HepG2 (cell line): Measurements from ENCODE around the gene ZNF674. TPM values are rescaled to one million over a fixed set of nuclear protein-coding genes. Genes with fewer than 3 reads are reported as not detected.

ENCODE experiments used
- ATAC-seq: fragments of 200-7000 bp; cut with Tn5 transposase; 3 replicates; pipeline ENCODE4 v1.9.1; 2020; ENCODE audit warnings: mild to moderate bottlenecking, moderate library complexity
- BruUV-seq: library from RNA; stranded (reverse); fragments of 400-500 nt; replicated peaks from 2 replicates; lab custom pipeline; 2021; lab: Mats Ljungman, UMichigan
- CTCF ChIA-PET: fragments of 300-600 bp; formaldehyde crosslinking; extraction: SDS; loops from one replicate; lab custom pipeline; 2021; ENCODE audit warnings: low total read pairs, inconsistent platforms, low intra/inter-chr PET ratio; lab: Yijun Ruan, JAX
- POLR2A ChIA-PET: fragments of 350-600 bp; sonication (Branson Sonifier 250); formaldehyde crosslinking; loops from one replicate; lab custom pipeline; 2020; ENCODE audit warnings: antibody characterized with exemption, inconsistent platforms; lab: Yijun Ruan, JAX
- DNase-seq: peaks from one replicate; pipeline ENCODE4 v3.0.0-alpha.2; 2015; ENCODE audit warnings: low spot score
- FAIRE-seq: peaks from 3 replicates; lab custom pipeline; 2011; peaks lifted over from hg19 to GRCh38; lab: Jason Lieb, UNC
- H2AFZ ChIP-seq: one replicate; pipeline ENCODE4 v1.6.1; 2011; ENCODE audit warnings: low read length, inconsistent platforms
- H3K27ac ChIP-seq: fragments of 300-600 bp; 3 replicates; pipeline ENCODE4 v1.8.0; 2011; ENCODE audit warnings: mixed run types, mild to moderate bottlenecking, mixed read lengths, low read length, inconsistent platforms; ENCODE audit not compliant: insufficient read depth; ENCODE audit errors: extremely low read length
- H3K27me3 ChIP-seq, 2 experiments: fragments of 200-600 bp in 1 of 2; 2 replicates in 1 of 2; 3 replicates in 1 of 2; pipeline versions ENCODE4 v1.6.0 to v1.8.0; 2011; ENCODE audit warnings: low read length in 2 of 2, mild to moderate bottlenecking in 2 of 2, moderate library complexity in 2 of 2, inconsistent platforms in 1 of 2; ENCODE audit not compliant: insufficient read depth in 2 of 2, control insufficient read depth in 1 of 2
- H3K36me3 ChIP-seq, 2 experiments: fragments of 200-600 bp in 1 of 2; replicated peaks in 1 of 2; 2 replicates in 1 of 2; 3 replicates in 1 of 2; pipeline versions ENCODE4 v1.5.1 to v1.8.0; 2011; ENCODE audit warnings: low read length in 2 of 2, inconsistent platforms in 1 of 2; ENCODE audit not compliant: insufficient read depth in 2 of 2, control insufficient read depth in 1 of 2
- H3K4me1 ChIP-seq: 2 replicates; pipeline ENCODE4 v1.5.1; 2012; ENCODE audit warnings: low read length, inconsistent platforms; ENCODE audit not compliant: insufficient read depth
- H3K4me2 ChIP-seq: 2 replicates; pipeline ENCODE4 v1.6.0; 2011; ENCODE audit warnings: low read depth, low read length, inconsistent platforms
- H3K4me3 ChIP-seq, 3 experiments: fragments of 200-600 bp in 1 of 3; sonication (generic), shearing (Covaris generic) in 1 of 3; replicated peaks in 1 of 3; 2 replicates each; pipeline ENCODE4 v1.5.1; 2011 to 2016; ENCODE audit warnings: low read length in 3 of 3, inconsistent platforms in 2 of 3, low read depth in 2 of 3, mild to moderate bottlenecking in 2 of 3, control low read depth in 1 of 3, mixed read lengths in 1 of 3; ENCODE audit not compliant: insufficient read depth in 1 of 3
- H3K79me2 ChIP-seq: one replicate; pipeline ENCODE4 v1.6.1; 2011; ENCODE audit warnings: low read length, inconsistent platforms; ENCODE audit not compliant: insufficient read depth
- H3K9ac ChIP-seq: 2 replicates; pipeline ENCODE4 v1.6.0; 2011; ENCODE audit warnings: mild to moderate bottlenecking, low read depth, low read length, inconsistent platforms; ENCODE audit not compliant: insufficient read depth
- H3K9me3 ChIP-seq: 2 replicates; pipeline ENCODE4 v1.5.1; 2012; ENCODE audit warnings: mild to moderate bottlenecking, low read length
- H4K20me1 ChIP-seq: 2 replicates; pipeline ENCODE4 v1.6.0; 2011; ENCODE audit warnings: inconsistent platforms, mild to moderate bottlenecking, low read length, moderate library complexity; ENCODE audit not compliant: insufficient read depth
- JDP2 ChIP-seq: sonication (generic); formaldehyde crosslinking; IDR thresholded peaks from 2 replicates; pipeline ENCODE4 v1.8.1; 2022; ENCODE audit warnings: missing genetic modification reagents, borderline replicate concordance
- KAT8 ChIP-seq: IDR thresholded peaks from 2 replicates; pipeline ENCODE4 v1.6.1; 2016; ENCODE audit warnings: missing genetic modification reagents, missing compliant biosample characterization
- NFIC ChIP-seq: IDR thresholded peaks from 2 replicates; pipeline ENCODE4 v1.6.1; 2012; ENCODE audit warnings: mild to moderate bottlenecking, low read length, inconsistent platforms
- PCBP1 ChIP-seq: fragments of 200-400 bp; formaldehyde crosslinking; IDR thresholded peaks from 2 replicates; pipeline ENCODE4 v1.6.1; 2017; ENCODE audit warnings: mild to moderate bottlenecking, low read depth, low read length, borderline replicate concordance
- SOX6 ChIP-seq, 2 experiments: fragments of 450-650 bp in 1 of 2; sonication (generic) in 1 of 2; formaldehyde crosslinking in 1 of 2; IDR thresholded peaks; 2 replicates each; pipeline versions ENCODE4 v1.4.0 to v1.6.1; 2017 to 2020; ENCODE audit warnings: antibody characterized with exemption in 1 of 2, mild to moderate bottlenecking in 1 of 2, missing genetic modification reagents in 1 of 2
- STAT5B ChIP-seq: sonication (generic); formaldehyde crosslinking; IDR thresholded peaks from 2 replicates; pipeline ENCODE4 v1.4.0; 2020; ENCODE audit warnings: missing genetic modification reagents
- ZNF3 ChIP-seq: IDR thresholded peaks from 2 replicates; pipeline ENCODE4 v1.7.0; 2017; ENCODE audit warnings: inconsistent platforms
- ZSCAN20 ChIP-seq: sonication (generic); formaldehyde crosslinking; IDR thresholded peaks from 2 replicates; pipeline ENCODE4 v1.4.0; 2020; ENCODE audit warnings: missing genetic modification reagents, mild to moderate bottlenecking, borderline replicate concordance
- WGBS: methylation state at CpG from one replicate; pipeline ENCODE4 v1.1.6; 2017; ENCODE audit warnings: low lambda C conversion rate; 5-methylcytosine and 5-hydroxymethylcytosine counted together
- in situ Hi-C: cut with HindIII; loops from 2 replicates; pipeline ENCODE4 v1.10.0; 2017; ENCODE audit warnings: low pct_unique_long_range_greater_than_20kb; ENCODE audit not compliant: extremely low pct_ligation_motif_present
- intact Hi-C: fragments of 100-400 bp; cut with micrococcal nuclease; formaldehyde crosslinking; loops from one replicate; pipeline ENCODE4 v1.10.0; 2022; ENCODE audit not compliant: unreplicated experiment
- polyA plus RNA-seq, 8 experiments: library from polyadenylated mRNA; depleted of rRNA in 3 of 8; stranded (reverse) in 7 of 8; unstranded in 1 of 8; fragments of >200 nt; fragmentation: Illumina TruSeq in 4 of 8; extraction: Trizol in 4 of 8; gene quantifications; 2 replicates each; pipeline versions ENCODE4 v1.2.1 to v1.2.3, GENCODE V29; 2011 to 2016; ENCODE audit warnings: low read depth in 4 of 8, missing spikeins in 1 of 8, mixed read lengths in 1 of 8; ENCODE audit not compliant: insufficient read depth in 1 of 8
- total RNA-seq, 5 experiments: library from RNA; depleted of rRNA; stranded (reverse); fragments of >200 nt; fragmentation: Illumina TruSeq; extraction: Trizol; gene quantifications; 2 replicates each; pipeline ENCODE4 v1.2.3, GENCODE V29; 2016; ENCODE audit warnings: low read depth in 1 of 5
- TF ChIP-seq, protein P1 (sequence below): sonication (generic); formaldehyde crosslinking; IDR thresholded peaks from 2 replicates; pipeline ENCODE4 v1.4.0; 2020; ENCODE audit warnings: mild to moderate bottlenecking, missing genetic modification reagents
- TF ChIP-seq, protein P2 (sequence below): sonication (generic); formaldehyde crosslinking; IDR thresholded peaks from 2 replicates; pipeline ENCODE4 v1.4.0; 2020; ENCODE audit warnings: missing genetic modification reagents, borderline replicate concordance
- TF ChIP-seq, protein P3 (sequence below): sonication (generic); formaldehyde crosslinking; IDR thresholded peaks from 2 replicates; pipeline ENCODE4 v1.4.0; 2020; ENCODE audit warnings: mild to moderate bottlenecking, missing genetic modification reagents
- TF ChIP-seq, protein P4 (sequence below): sonication (generic); formaldehyde crosslinking; IDR thresholded peaks from 2 replicates; pipeline ENCODE4 v1.5.1; 2020; ENCODE audit warnings: missing genetic modification reagents, mild to moderate bottlenecking, borderline replicate concordance
- TF ChIP-seq, protein P5 (sequence below): IDR thresholded peaks from 2 replicates; pipeline ENCODE4 v1.6.1; 2016; ENCODE audit warnings: missing compliant biosample characterization, missing genetic modification reagents, borderline replicate concordance

The ZNF674 gene
- total and polyA plus RNA-seq, 2 of the 13 experiments (the other 11 are each of a cell fraction or from before 2014, with no cell fraction given), result 2.9 to 3.5 TPM

DNA sequence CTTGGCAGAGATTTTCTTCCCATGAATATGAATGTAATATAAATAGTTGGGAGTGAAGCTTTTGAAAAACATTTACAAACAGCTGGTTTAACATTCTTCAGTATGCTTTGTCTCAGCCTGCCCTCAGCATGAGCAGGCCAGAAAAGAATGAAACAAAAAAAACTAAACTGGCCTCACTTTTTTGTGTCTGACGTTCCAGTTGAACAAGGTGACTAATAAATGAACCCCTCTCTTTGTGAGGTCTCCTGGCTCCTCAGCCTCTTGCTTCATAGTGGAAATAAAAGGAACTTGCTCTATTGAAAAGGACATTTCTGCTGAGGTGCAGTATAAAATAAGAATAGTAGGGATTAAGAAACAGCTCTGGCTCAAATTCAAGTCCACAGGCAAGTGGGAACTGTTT, 37.7 kb upstream of the ZNF674 start:
- Histone ChIP-seq H3K79me2 (peaks cover 8% of the 10 kb centered on the region), H4K20me1 (no peaks in the 10 kb centered on the region), H3K27me3 (no peaks in the 10 kb centered on the region), H2AFZ (no peak overlapping the region), H3K9ac (no peak overlapping the region), H3K4me1 (peaks cover 23% of the 10 kb centered on the region), H3K9me3 (no peaks in the 10 kb centered on the region), H3K27ac (no peak overlapping the region), H3K4me2 (no peak overlapping the region), H3K36me3 (peaks cover 0 to 3% of the 10 kb centered on the region in 2 experiments; a peak in 1 of 5 replicates), H3K4me3 (no peak overlapping the region)
- CTCF ChIA-PET, result no interaction called here
- intact Hi-C loops (no loop called here), in situ Hi-C loops (no loop called here)
- POLR2A ChIA-PET, result no interaction called here
- FAIRE-seq, result no peak
- no peak for ATAC-seq
- DNase-seq, result no peak
- WGBS, result 81% methylated on average over 1 of the region's 1 CpG
- no TSS peak for BruUV-seq
- TF ChIP-seq, protein P1, sequence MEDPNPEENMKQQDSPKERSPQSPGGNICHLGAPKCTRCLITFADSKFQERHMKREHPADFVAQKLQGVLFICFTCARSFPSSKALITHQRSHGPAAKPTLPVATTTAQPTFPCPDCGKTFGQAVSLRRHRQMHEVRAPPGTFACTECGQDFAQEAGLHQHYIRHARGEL, result no peak
- TF ChIP-seq STAT5B (CRISPR knock-in tag) (no peak), NFIC (no peak), JDP2 (CRISPR knock-in tag) (no peak), KAT8 (CRISPR knock-in tag) (no peak), PCBP1 (no peak), ZNF3 (CRISPR knock-in tag) (no peak), ZSCAN20 (CRISPR knock-in tag) (no peak), SOX6 (IDR thresholded peaks at IDR 0.05) (no peak), SOX6 (CRISPR knock-in tag; IDR thresholded peaks at IDR 0.05) (no peak)
- TF ChIP-seq, protein P2, sequence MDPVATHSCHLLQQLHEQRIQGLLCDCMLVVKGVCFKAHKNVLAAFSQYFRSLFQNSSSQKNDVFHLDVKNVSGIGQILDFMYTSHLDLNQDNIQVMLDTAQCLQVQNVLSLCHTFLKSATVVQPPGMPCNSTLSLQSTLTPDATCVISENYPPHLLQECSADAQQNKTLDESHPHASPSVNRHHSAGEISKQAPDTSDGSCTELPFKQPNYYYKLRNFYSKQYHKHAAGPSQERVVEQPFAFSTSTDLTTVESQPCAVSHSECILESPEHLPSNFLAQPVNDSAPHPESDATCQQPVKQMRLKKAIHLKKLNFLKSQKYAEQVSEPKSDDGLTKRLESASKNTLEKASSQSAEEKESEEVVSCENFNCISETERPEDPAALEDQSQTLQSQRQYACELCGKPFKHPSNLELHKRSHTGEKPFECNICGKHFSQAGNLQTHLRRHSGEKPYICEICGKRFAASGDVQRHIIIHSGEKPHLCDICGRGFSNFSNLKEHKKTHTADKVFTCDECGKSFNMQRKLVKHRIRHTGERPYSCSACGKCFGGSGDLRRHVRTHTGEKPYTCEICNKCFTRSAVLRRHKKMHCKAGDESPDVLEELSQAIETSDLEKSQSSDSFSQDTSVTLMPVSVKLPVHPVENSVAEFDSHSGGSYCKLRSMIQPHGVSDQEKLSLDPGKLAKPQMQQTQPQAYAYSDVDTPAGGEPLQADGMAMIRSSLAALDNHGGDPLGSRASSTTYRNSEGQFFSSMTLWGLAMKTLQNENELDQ (CRISPR knock-in tag), result no peak
- TF ChIP-seq, protein P3, sequence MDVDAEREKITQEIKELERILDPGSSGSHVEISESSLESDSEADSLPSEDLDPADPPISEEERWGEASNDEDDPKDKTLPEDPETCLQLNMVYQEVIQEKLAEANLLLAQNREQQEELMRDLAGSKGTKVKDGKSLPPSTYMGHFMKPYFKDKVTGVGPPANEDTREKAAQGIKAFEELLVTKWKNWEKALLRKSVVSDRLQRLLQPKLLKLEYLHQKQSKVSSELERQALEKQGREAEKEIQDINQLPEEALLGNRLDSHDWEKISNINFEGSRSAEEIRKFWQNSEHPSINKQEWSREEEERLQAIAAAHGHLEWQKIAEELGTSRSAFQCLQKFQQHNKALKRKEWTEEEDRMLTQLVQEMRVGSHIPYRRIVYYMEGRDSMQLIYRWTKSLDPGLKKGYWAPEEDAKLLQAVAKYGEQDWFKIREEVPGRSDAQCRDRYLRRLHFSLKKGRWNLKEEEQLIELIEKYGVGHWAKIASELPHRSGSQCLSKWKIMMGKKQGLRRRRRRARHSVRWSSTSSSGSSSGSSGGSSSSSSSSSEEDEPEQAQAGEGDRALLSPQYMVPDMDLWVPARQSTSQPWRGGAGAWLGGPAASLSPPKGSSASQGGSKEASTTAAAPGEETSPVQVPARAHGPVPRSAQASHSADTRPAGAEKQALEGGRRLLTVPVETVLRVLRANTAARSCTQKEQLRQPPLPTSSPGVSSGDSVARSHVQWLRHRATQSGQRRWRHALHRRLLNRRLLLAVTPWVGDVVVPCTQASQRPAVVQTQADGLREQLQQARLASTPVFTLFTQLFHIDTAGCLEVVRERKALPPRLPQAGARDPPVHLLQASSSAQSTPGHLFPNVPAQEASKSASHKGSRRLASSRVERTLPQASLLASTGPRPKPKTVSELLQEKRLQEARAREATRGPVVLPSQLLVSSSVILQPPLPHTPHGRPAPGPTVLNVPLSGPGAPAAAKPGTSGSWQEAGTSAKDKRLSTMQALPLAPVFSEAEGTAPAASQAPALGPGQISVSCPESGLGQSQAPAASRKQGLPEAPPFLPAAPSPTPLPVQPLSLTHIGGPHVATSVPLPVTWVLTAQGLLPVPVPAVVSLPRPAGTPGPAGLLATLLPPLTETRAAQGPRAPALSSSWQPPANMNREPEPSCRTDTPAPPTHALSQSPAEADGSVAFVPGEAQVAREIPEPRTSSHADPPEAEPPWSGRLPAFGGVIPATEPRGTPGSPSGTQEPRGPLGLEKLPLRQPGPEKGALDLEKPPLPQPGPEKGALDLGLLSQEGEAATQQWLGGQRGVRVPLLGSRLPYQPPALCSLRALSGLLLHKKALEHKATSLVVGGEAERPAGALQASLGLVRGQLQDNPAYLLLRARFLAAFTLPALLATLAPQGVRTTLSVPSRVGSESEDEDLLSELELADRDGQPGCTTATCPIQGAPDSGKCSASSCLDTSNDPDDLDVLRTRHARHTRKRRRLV (CRISPR knock-in tag), result no peak
- TF ChIP-seq, protein P4, sequence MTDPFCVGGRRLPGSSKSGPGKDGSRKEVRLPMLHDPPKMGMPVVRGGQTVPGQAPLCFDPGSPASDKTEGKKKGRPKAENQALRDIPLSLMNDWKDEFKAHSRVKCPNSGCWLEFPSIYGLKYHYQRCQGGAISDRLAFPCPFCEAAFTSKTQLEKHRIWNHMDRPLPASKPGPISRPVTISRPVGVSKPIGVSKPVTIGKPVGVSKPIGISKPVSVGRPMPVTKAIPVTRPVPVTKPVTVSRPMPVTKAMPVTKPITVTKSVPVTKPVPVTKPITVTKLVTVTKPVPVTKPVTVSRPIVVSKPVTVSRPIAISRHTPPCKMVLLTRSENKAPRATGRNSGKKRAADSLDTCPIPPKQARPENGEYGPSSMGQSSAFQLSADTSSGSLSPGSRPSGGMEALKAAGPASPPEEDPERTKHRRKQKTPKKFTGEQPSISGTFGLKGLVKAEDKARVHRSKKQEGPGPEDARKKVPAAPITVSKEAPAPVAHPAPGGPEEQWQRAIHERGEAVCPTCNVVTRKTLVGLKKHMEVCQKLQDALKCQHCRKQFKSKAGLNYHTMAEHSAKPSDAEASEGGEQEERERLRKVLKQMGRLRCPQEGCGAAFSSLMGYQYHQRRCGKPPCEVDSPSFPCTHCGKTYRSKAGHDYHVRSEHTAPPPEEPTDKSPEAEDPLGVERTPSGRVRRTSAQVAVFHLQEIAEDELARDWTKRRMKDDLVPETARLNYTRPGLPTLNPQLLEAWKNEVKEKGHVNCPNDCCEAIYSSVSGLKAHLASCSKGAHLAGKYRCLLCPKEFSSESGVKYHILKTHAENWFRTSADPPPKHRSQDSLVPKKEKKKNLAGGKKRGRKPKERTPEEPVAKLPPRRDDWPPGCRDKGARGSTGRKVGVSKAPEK (CRISPR knock-in tag), result no peak
- TF ChIP-seq, protein P5, sequence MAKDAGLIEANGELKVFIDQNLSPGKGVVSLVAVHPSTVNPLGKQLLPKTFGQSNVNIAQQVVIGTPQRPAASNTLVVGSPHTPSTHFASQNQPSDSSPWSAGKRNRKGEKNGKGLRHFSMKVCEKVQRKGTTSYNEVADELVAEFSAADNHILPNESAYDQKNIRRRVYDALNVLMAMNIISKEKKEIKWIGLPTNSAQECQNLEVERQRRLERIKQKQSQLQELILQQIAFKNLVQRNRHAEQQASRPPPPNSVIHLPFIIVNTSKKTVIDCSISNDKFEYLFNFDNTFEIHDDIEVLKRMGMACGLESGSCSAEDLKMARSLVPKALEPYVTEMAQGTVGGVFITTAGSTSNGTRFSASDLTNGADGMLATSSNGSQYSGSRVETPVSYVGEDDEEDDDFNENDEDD (CRISPR knock-in tag), result no peak
